AG08396 (cell line): ENCODE measurements around the gene CCDC117.
A peak's percentile ranks its signal among the peaks of the same experiment; 100 is the strongest.
"Not testable (repeated sequence)": the region's sequence is repeated elsewhere in the genome, so short reads cannot be mapped to it uniquely, and the experiment has no call there.

Source experiments
- DNase-seq: peaks from one replicate; pipeline ENCODE4 v3.0.0; 2012; ENCODE audit warnings: low spot score, mixed read lengths

Gene CCDC117

DNA sequence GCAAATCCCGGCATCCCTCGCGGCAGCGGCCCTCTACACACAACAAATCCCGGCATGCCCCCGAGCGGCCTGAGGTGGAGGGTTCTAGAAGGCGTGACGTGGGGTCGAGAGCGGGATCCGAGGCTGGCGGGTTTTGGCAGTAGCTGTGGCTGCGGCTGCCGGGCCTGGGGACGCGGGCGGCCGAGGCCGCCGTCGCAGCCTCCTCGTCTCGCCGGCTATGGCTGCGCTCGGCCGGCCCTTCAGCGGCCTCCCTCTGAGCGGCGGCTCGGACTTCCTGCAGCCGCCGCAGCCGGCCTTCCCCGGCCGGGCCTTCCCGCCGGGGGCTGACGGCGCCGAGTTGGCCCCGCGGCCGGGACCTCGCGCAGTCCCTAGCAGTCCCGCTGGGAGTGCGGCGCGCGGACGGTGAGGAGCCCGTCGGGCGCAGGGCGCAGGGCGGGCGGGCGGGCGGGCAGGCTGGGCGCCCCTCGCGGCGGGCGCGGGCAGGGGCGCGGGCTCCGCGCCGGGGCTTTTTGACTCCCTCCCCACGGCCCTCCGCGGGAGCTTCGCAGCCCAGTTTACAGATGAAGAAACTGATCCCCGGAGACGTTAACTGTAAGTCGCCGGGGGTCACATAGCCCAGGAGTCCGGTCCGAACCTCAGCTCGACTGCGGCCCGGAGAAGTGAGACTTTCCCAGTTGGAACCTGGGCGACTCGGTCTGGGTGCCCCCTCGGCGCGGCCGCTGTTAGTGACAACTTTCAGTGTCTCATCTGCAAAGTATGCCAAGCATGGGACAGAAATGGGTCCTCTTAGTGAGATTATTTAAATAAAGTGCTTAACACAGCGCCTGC lies at the start of gene CCDC117:
CCDC117 (plus strand) TSS at position 63 of the 828 bp plus-strand sequence; CDS start at position 218, 155 bp downstream.
- peak; percentile 93 for DNase-seq

DNA sequence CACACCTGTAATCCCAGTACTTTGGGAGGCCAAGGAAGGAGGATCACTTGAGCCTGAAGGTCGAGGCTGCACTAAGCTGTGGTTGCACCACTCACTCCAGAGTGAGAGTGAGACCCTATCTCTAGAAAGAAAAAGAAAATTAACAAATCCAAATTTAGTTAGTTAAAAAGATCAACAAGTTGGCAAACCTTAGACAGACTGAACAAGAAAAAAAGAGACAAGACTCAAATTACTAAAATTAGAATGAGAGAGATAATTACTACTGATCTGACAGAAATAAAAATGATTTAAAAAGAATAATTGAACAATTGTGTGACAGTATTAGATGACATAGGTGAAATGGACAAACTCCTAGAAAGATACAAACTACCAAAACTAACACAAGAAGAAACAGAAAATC lies 44.5 kb upstream of the CCDC117 start:
- DNase-seq: no peak

DNA sequence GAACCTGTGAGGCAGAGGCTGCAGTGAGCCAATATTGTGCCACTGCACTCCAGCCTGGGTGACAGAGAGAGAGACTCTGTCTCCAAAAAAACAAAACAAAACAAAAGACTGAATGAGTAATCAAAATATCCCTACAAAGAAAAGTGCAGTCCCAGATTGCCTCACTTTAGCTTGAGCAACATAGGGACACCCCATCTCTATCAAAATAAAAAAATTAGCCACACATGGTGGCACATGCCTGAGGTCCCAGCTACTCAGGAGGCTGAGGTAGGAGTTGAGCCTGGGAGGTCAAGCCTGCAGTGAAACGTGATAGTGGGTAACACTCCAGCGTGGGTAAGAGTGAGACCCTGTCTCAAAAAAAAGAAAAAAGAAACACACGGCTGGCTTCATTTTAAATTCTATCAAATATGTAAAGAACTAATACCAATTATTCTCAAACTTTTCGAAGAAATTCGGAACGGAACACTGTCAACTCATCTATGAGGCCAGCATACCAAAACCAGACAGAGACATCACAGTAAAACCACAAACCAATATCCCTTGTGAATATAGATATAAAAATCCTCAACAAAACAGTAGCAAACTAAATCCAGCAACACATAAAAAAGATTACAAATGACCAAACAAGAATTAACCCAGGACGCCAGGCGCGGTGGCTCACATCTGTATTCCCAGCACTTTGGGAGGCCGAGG lies 43.7 kb upstream of the CCDC117 start:
- no peak for DNase-seq

DNA sequence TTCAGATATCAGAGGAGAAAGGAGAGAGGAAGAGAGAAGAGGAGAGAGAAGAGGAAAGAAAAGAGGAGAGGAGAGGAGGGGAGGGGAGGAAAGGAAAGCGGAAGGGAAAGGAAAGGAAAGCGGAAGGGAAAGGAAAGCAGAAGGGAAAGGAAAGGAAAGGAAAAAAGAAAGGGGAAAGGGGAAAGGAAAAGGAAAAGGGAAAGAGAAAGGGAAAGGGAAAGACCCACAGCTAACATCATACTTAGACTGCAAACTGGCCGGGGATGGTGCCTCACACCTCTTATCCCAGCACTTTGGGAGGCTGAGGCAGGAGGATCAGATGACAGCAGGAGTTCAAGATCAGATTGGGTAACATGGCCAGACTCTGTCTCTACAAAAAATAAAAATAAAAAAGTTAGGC lies 42.3 kb upstream of the CCDC117 start:
- DNase-seq: no peak

DNA sequence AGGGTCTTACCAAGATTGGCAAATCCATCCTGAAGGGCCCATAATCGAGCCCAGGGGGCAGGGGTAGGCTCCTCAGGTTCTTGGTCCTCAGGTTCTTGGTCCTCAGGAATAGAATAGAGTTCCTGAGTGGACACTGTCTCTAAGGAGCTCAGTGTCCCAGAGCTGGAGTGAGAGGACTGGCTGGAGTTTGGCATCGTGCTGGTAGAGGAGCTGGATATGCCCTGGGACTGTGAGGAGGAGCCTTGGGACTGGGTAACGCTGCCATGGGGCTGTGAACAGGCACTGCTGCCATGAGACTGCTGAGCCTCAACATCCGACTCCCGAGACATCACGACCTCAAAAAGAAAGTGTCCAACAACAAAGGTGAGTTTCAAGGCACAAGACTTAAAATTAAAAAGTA lies 38.1 kb upstream of the CCDC117 start:
- no peak for DNase-seq

DNA sequence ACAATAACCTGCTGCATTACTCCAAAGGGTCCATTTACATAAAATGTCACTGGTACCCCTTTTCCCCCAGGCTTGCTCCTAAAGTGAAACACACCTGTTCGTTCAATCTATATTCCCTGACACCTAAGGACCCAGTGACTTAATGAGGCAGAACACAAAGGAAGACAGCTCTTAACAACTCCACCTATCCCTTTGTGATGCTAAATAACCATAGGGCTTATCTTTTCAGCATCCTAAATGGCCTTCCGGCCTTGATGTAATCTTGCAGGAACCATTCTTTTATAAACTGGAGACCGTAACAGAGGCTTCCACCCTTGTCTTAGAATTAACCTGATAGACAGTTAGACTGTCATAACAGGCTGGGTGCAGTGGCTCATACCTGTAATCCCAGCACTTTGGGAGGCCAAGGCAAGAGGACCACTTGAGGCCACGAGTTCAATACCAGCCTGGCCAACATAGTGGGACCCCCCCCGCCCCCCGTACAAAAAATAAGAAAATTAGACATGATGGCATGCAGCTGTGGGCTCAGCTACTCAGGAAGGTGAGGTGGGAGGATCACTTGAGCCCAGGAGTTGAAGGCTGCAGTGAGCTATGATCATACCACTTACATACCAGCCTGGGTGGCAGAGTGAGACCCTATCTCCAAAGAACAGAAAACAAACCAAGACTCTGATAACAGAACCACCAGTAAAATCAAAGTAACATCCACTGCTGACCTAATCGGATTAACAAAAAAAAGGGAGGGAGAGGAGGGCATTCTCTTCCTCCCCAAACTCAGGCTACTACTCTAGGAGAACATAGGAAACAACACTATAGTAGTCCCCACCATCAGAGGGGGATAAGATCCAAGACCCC lies 36.0 kb upstream of the CCDC117 start:
- DNase-seq: no peak

GRCh38 chr22:28737701-28738100 lies 34.8 kb upstream of the CCDC117 start:
- DNase-seq: no peak

DNA sequence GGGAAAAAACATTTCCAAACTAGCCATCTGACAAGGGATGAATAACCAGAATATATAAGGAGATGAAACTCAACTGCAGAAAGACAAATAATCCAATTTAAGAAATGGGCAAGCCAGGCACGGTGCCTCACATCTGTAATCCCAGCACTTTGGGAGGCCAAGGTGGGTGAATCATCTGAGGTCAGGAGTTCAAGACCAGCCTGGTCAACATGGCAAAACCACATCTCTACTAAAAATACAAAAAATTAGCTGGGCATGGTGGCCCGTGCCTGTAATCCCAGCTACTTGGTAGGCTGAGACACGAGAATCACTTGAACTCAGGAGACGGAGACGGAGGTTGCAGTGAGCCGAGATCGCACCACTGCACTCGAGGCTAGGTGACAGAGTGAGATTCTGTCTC lies 33.6 kb upstream of the CCDC117 start:
- not testable (repeated sequence) for DNase-seq

GRCh38 chr22:28741200-28741784 lies 31.2 kb upstream of the CCDC117 start:
- DNase-seq: no peak

DNA sequence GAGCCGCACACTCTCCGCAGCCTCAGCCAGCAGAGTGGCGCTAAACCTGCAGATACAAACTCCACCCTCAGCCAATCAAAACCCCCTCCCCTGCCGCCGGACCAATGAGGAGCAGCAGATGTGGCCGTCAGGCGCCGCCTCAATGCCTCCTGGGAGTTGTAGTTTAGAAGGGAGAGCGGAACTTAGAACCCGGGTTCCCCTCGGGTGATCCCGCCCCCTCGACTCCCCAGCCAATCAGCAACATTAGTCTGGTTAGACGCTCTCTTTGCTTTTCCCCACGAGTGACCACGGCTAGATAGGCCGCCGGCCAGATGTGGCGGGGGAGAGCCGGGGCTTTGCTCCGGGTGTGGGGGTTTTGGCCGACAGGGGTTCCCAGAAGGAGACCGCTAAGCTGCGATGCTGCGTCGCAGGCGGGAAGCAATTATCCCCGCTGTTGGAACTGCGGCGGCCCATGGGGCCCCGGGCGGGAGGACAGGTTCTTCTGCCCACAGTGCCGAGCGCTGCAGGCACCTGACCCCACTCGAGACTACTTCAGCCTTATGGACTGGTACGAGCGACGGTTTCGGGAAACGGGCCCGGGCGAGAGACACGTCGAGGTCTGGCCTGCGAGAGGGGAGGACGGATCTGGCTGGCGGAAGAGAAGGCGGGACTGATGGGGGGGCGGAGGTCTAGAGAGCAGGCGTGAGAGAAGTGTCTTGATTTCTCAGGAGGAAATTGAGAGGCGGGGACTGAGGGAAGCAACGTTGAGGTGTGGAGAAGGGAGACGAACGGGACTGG lies 30.5 kb upstream of the CCDC117 start, which contains the start of the genes CHEK2 and HSCB:
CHEK2 (minus strand) TSS at position 36 of the 777 bp plus-strand sequence. CDS start 7,099 bp downstream, outside the sequence.
HSCB (plus strand) TSS at position 255 of the 777 bp plus-strand sequence; CDS start at position 312, 57 bp downstream.
- peak; percentile 96 for DNase-seq

- DNase-seq: no peak
Measured at GRCh38 chr22:28742562-28742962, 29.9 kb upstream of the CCDC117 start.

DNA sequence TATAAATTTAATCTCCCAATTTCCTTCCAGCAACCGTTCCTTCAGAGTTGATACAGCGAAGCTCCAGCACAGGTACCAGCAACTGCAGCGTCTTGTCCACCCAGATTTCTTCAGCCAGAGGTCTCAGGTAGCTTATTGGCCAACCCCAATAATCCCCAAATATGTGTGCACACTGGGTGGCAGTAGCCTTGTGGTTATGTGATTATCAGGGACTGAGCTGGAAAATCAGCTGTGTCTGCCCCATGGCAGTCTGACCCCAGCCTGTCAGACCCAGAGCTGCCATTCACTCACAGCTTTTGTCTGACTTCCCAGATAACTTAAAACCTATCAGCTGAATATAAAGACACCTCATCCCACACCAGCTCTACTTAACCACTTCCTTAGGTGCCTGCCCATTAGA lies 28.6 kb upstream of the CCDC117 start:
- no peak for DNase-seq

DNA sequence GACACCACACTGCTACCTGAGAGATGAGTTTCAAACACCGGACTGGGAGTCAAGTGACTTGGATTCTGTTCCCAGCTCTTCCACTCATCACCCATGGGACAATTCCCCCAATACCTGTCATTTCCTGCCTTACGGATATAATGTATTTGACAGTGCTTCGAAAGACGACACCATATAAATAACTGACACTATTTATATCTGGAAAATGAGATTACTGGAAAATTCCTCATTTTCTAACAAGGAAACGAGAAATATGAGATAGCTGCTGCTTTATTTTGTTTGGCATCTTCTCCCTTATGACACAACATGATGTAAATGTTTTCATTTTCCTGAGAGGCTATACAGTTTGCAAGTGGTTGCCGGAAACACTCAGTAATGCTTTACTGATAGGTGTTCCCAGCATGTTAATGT lies 22.0 kb upstream of the CCDC117 start:
- DNase-seq: peak; percentile 41

DNA sequence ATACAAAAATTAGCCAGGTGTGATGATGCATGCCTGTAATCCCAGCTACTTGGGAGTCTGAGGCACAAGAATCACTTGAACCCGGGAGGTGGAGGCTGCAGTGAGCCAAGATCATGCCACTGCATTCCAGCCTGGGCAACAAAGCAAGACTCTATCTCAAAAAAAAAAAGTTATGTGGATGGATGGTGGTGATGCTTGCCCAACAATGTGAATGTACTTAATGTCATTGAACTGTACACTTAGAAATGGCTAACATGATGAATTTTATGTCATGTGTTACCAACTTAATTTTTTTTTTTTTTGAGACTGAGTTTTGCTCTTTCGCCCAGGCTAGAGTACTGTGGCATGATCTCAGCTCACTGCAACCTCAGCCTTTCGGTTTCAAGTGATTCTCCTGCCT lies 18.0 kb upstream of the CCDC117 start:
- not testable (repeated sequence) for DNase-seq

DNA sequence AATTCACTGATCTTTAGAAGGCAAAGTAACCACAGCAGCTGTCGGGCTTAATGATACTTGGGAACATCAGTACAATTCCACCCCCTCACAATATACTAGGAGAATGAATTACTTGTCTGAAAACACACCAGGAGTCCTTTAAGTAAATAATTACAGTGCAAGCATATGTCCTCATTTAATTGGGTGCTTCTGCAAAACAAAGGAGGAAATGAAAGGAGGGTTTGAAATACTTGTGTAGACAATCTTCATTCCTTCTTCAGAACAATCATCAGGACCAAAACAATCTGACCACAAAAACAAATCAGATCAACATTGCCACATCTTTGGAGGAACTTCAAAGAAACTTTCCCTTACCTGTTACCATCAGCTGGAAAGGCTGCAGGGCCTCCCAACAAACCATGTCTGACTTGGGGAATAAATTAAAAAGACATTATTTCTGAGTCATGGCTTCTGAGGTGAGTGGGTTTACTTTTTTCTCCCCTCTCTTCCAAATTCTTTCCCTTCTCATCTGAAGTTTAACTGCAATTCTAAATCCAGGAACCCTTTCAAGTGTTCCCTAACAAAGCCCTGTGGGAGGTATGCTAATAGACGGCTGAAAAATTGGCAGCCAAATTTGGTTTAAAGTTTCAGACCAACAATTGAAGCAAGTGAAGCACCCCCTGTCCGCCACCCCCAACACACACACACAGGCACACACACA lies 12.5 kb upstream of the CCDC117 start:
- no peak for DNase-seq

GRCh38 chr22:28761449-28761755 lies 11.1 kb upstream of the CCDC117 start:
- no peak for DNase-seq

GRCh38 chr22:28762000-28762399 lies 10.5 kb upstream of the CCDC117 start:
- DNase-seq: not testable (repeated sequence)

GRCh38 chr22:28766628-28767027 lies 5.9 kb upstream of the CCDC117 start:
- DNase-seq: no peak

- no peak for DNase-seq
Measured at GRCh38 chr22:28768701-28769393, 3.6 kb upstream of the CCDC117 start.
